NCI-H2227 treated with DMSO at 0.1 percent for 48 hours (cell line): ENCODE data around the gene KNL1.
"Not testable (repeated sequence)": the region's sequence is repeated elsewhere in the genome, so short reads cannot be mapped to it uniquely, and the experiment has no call there.

Experiments
- DNase-seq: peaks from one replicate; lab custom pipeline; 2025; lab: John Stamatoyannopoulos, UW

Gene KNL1

GRCh38 chr15:40676906-40677305 is 82.9 kb downstream of the KNL1 start:
- DNase-seq, result not testable (repeated sequence)

- no peak for DNase-seq
Observed at GRCh38 chr15:40680151-40680550, 86.1 kb downstream of the KNL1 start.

DNA sequence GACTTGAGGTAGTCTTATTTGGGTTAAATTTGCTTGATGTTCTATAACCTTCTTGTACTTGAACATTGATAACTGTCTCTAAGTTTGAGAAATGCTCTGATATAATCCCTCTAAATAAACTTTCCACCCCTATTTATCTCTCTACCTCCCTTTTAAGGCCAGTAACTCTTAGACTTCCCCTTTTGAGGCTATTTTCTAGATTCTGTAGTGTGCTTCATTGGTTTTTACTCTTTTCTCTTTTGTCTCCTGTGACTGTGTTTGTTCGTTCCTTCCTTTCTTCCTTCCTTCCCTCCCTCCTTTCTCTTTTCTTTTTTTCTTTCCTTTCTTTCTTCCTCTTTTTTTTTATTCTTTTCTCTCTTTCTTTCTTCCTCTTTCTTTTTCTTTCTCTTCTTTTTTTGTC is 86.9 kb downstream of the KNL1 start:
- DNase-seq, result not testable (repeated sequence)

DNA sequence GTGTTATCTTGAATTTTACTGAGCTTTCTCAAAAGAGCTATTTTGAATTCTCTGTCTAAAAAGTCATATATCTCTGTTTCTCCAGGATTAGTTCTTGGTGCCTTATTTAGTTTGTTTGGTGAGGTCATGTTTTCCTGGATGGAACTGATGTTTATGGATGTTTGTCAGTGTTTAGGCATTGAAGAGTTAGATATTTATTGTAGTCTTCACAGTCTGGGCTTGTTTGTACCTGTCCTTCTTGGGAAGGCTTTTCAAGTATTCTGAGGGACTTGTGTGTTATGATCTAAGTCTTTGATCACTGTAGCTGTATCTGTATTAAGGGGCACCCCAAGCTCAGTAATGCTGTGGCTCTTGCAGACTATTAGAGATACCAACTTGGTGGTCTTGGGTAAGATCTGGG is 90.3 kb downstream of the KNL1 start:
- no peak for DNase-seq

- DNase-seq, result no peak
Observed at GRCh38 chr15:40685376-40685775, 91.3 kb downstream of the KNL1 start.

GRCh38 chr15:40688932-40689799 is 95.1 kb downstream of the KNL1 start:
- DNase-seq, result no peak

DNA sequence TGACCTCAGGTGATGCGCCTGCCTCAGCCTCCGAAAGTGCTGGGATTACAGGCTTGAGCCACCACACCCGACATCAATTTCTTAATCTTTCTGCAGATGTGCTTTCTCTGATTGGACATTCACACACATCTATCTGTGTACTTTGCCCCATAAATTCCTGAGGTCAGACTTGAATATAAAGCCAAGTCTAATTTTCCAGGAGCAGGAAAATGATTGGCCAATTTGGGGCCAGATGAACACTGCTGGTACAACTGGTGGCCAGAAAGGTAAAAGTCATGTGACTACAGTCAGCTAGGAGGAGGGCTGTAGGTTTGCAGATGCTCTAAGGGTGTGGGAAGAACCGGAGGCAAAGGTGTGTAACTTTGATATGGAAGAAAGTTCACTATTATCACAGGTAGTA is 97.7 kb downstream of the KNL1 start:
- no peak for DNase-seq

- DNase-seq, result no peak
Observed at GRCh38 chr15:40693904-40694687, 100.0 kb downstream of the KNL1 start.

GRCh38 chr15:40694688-40695468 is 100.8 kb downstream of the KNL1 start, which contains the start of gene RAD51:
Gene RAD51, plus strand, starts transcription at chr15:40695174. Its CDS starts 3,585 bp downstream, at chr15:40698759.
- DNase-seq, result peak; percentile 80

GRCh38 chr15:40695469-40695890 is 101.4 kb downstream of the KNL1 start:
- DNase-seq, result no peak

DNA sequence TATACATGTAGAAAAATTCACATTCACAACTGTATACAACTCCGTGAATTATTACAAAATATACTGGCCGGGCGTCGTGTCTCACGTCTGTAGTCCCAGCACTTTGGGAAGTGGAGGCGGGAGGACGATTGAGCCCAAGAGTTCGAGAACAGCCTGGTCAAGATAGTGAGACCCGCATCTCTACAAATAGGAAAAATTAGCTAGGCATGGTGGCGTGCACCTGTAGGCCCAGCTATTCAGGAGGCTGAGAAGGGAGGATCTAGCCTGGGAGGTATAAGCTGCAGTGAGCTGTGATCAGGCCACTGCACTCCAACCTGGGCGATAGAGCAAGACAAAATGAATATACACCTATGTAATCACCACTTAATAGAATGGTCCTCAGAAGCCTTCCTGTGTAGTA is 102.2 kb downstream of the KNL1 start:
- no peak for DNase-seq

DNA sequence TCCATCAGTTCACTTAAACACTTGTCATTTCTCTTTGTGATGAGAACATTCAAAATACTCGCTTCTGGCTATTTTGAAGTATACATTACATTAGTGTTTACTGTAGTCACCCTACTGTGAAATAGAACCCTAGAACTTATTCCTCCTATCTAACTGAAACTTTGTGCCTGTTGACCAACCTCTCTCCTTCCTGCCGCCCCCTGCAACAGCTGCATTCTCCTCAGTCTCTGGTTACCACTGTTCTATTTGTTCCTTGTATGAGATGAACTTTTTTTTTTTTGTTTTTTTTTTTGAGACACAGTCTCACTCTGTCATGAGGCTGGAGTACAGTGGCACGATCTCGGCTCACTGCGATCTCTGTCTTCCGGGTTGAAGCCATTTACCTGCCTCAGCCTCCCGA is 103.9 kb downstream of the KNL1 start:
- no peak for DNase-seq

GRCh38 chr15:40702077-40702476 is 108.0 kb downstream of the KNL1 start:
- DNase-seq, result no peak

GRCh38 chr15:40706121-40706520 is 112.1 kb downstream of the KNL1 start:
- no peak for DNase-seq
